Peyer's patch (tissue), 4 donors: ENCODE results near the gene FAM219A.
"Not testable (repeated sequence)": the region's sequence is repeated elsewhere in the genome, so short reads cannot be mapped to it uniquely, and the experiment has no call there.

Experiments used
- POLR2A ChIP-seq, 2 donors: fragments of 450-650 bp; IDR thresholded peaks; one replicate each; pipeline ENCODE4 v1.5.1; 2017; ENCODE audit warnings: antibody characterized with exemption in 2 of 2, mild to moderate bottlenecking in 2 of 2, moderate library complexity in 2 of 2
- TF ChIP-seq, protein P1 (sequence below), 6 experiments: fragments of 450-650 bp in 4 of 6; fragments of 200-600 bp in 2 of 6; sonication (generic) in 1 of 6; IDR thresholded peaks; one replicate each; pipeline ENCODE4 v1.5.1; 2017 to 2019; ENCODE audit warnings: antibody characterized with exemption in 6 of 6, mild to moderate bottlenecking in 3 of 6, moderate library complexity in 1 of 6

DNA sequence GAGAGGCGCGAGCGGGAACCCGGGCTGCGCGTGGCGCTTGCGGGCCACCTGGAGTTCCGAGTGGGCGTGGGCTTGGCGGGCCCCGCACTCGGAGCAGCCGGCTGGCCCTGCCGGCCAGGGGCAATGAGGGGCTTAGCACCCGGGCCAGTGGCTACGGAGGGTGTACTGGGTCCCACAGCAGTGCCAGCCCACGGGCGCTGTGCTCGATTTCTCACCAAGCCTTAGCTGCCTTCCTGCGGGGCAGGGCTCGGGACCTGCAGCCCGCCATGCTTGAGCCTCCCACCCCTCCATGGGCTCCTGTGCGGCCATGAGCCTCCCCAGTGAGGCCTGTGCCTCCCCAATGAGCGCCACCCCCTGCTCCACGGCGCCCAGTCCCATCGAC lies 20.5 kb downstream of the FAM219A start:
- TF ChIP-seq, protein P1, sequence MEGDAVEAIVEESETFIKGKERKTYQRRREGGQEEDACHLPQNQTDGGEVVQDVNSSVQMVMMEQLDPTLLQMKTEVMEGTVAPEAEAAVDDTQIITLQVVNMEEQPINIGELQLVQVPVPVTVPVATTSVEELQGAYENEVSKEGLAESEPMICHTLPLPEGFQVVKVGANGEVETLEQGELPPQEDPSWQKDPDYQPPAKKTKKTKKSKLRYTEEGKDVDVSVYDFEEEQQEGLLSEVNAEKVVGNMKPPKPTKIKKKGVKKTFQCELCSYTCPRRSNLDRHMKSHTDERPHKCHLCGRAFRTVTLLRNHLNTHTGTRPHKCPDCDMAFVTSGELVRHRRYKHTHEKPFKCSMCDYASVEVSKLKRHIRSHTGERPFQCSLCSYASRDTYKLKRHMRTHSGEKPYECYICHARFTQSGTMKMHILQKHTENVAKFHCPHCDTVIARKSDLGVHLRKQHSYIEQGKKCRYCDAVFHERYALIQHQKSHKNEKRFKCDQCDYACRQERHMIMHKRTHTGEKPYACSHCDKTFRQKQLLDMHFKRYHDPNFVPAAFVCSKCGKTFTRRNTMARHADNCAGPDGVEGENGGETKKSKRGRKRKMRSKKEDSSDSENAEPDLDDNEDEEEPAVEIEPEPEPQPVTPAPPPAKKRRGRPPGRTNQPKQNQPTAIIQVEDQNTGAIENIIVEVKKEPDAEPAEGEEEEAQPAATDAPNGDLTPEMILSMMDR (IDR thresholded peaks at IDR 0.05): not testable (repeated sequence)
- TF ChIP-seq POLR2A (IDR thresholded peaks at IDR 0.05): not testable (repeated sequence)
